Renal pelvis (tissue), 4 donors: ENCODE measurements around the gene ARHGEF18. TPM values are rescaled to one million over a fixed set of nuclear protein-coding genes. Genes with fewer than 3 reads are reported as not detected.

ENCODE experiments used
- DNase-seq: peaks from one replicate; pipeline ENCODE4 v3.0.0-alpha.2; 2013
- polyA plus RNA-seq, 3 donors: library from polyadenylated mRNA; unstranded; fragments of 120-200 nt; gene quantifications; one replicate each; pipeline ENCODE4 v1.2.1, GENCODE V29; 2013; ENCODE audit not compliant: insufficient read length in 3 of 3

ARHGEF18 gene
- polyA plus RNA-seq, 3 donors = 32.1 to 38.1 (median 34.3) TPM

GRCh38 chr19:7382694-7383093, 34.0 kb downstream of the ARHGEF18 start:
- no peak for DNase-seq

- no peak for DNase-seq
These were observed 34.5 kb downstream of the ARHGEF18 start for GRCh38 chr19:7383284-7383683.

- DNase-seq = no peak
These were observed 36.3 kb downstream of the ARHGEF18 start for GRCh38 chr19:7385062-7385461.

GRCh38 chr19:7386308-7386707, 37.6 kb downstream of the ARHGEF18 start:
- no peak for DNase-seq

- no peak for DNase-seq
These were observed 38.0 kb downstream of the ARHGEF18 start for GRCh38 chr19:7386769-7387168.

- no peak for DNase-seq
These were observed 42.5 kb downstream of the ARHGEF18 start for GRCh38 chr19:7391218-7391670.

- no peak for DNase-seq
These were observed 44.7 kb downstream of the ARHGEF18 start for GRCh38 chr19:7393459-7393858.

- no peak for DNase-seq
These were observed 45.4 kb downstream of the ARHGEF18 start for GRCh38 chr19:7393939-7394730.

- peak; percentile 89 for DNase-seq
These were observed 46.1 kb downstream of the ARHGEF18 start for GRCh38 chr19:7394731-7395359.

GRCh38 chr19:7395360-7396066, 46.8 kb downstream of the ARHGEF18 start:
- no peak for DNase-seq

- no peak for DNase-seq
These were observed 49.0 kb downstream of the ARHGEF18 start for GRCh38 chr19:7397687-7398086.

Other genes with a start within 250 kb of the ARHGEF18 start
- 10 to 100 TPM; 25.0 to 37.6 (median 31.3) TPM for gene INSR, start 54.5 kb upstream of the ARHGEF18 start, polyA plus RNA-seq
- 10 to 100 TPM in 1 of 3 donors, 1 to 10 TPM in 2; 7.0 to 10.8 (median 9.2) TPM for gene PEX11G, start 140.1 kb downstream of the ARHGEF18 start, polyA plus RNA-seq
- 10 to 100 TPM; 53.7 to 70.8 (median 64.5) TPM for gene ZNF358, start 167.2 kb downstream of the ARHGEF18 start, polyA plus RNA-seq
- 10 to 100 TPM; 18.5 to 20.0 (median 19.8) TPM for gene MCOLN1, start 173.7 kb downstream of the ARHGEF18 start, polyA plus RNA-seq
- 10 to 100 TPM; 42.2 to 46.0 (median 42.8) TPM for gene PNPLA6, start 186.8 kb downstream of the ARHGEF18 start, polyA plus RNA-seq
- gene CAMSAP3, start 246.9 kb downstream of the ARHGEF18 start, polyA plus RNA-seq = 10 to 100 TPM; 25.0 to 28.6 (median 26.2) TPM